Activated CD8-positive, alpha-beta memory T cell treated with anti-CD3 and anti-CD28 coated beads for 4 hours (primary cell): Measurements from ENCODE around the gene C19orf85.

ENCODE experiments used
- DNase-seq, 2 donors: peaks; one replicate each; pipeline ENCODE4 v3.0.0-alpha.2; 2020; ENCODE audit warnings: low read depth in 2 of 2

The C19orf85 gene

GRCh38 chr19:55440411-55441105 lies 24.0 kb downstream of the C19orf85 start:
- no peak for DNase-seq

GRCh38 chr19:55439052-55439451 lies 25.5 kb downstream of the C19orf85 start:
- DNase-seq = no peak

GRCh38 chr19:55437410-55437809 lies 27.1 kb downstream of the C19orf85 start:
- DNase-seq = no peak

GRCh38 chr19:55436847-55437246 lies 27.7 kb downstream of the C19orf85 start:
- no peak for DNase-seq

- no peak for DNase-seq
Observed at GRCh38 chr19:55435020-55435419, 29.5 kb downstream of the C19orf85 start.

- no peak for DNase-seq
Observed at GRCh38 chr19:55434356-55434919, 30.1 kb downstream of the C19orf85 start.

GRCh38 chr19:55433292-55433691 lies 31.3 kb downstream of the C19orf85 start:
- no peak for DNase-seq

- no peak for DNase-seq
Observed at GRCh38 chr19:55432241-55432959, 32.2 kb downstream of the C19orf85 start.

- no peak for DNase-seq
Observed at GRCh38 chr19:55431183-55431582, 33.4 kb downstream of the C19orf85 start.

GRCh38 chr19:55426042-55426441 lies 38.5 kb downstream of the C19orf85 start:
- no peak for DNase-seq

- no peak for DNase-seq
Observed at GRCh38 chr19:55424518-55424917, 40.0 kb downstream of the C19orf85 start.

- no peak for DNase-seq
Observed at GRCh38 chr19:55423225-55424005, 41.1 kb downstream of the C19orf85 start.

GRCh38 chr19:55421281-55421680 lies 43.3 kb downstream of the C19orf85 start:
- peak in 1 of 2 donors; percentile 6 for DNase-seq

- DNase-seq = no peak
Observed at GRCh38 chr19:55419624-55420236, 44.8 kb downstream of the C19orf85 start.

- DNase-seq = no peak
Observed at GRCh38 chr19:55419103-55419502, 45.4 kb downstream of the C19orf85 start.

GRCh38 chr19:55418185-55418584 lies 46.4 kb downstream of the C19orf85 start:
- DNase-seq = peak; percentile 13 to 23
